A549 treated with Mapracorat at 1 μM for 4 hours (cell line): ENCODE results near the gene SLC17A9. TPM values are rescaled to one million over a fixed set of nuclear protein-coding genes. Genes with fewer than 3 reads are reported as not detected.

Source experiments
- total RNA-seq: library from RNA; stranded (reverse); fragments of 200-300 nt; extraction: Qiagen RNA extraction; gene quantifications from 5 replicates; pipeline ENCODE4 v1.2.3, GENCODE V29; 2022

The SLC17A9 gene
- 0.06 to 0.18 TPM (median 0.09 TPM) in 3 of 5 replicates, not detected in the others for total RNA-seq

GRCh38 chr20:62952373-62952967 is at the start of gene SLC17A9:
TSS of gene SLC17A9 (plus strand) at chr20:62952709. CDS start at chr20:62952831, 122 bp downstream.

GRCh38 chr20:62926229-62927127 is 26.0 kb upstream of the SLC17A9 start, which contains the start of gene DIDO1:
TSS of gene DIDO1 (minus strand) at chr20:62926505.

GRCh38 chr20:62938105-62938888 is 14.2 kb upstream of the SLC17A9 start, which contains the start of gene GID8:
TSS of gene GID8 (plus strand) at chr20:62938147. CDS start at chr20:62941503, 3,356 bp downstream.

GRCh38 chr20:63006540-63007359 is 54.2 kb downstream of the SLC17A9 start, which contains the start of gene BHLHE23:
TSS of gene BHLHE23 (minus strand) at chr20:63006964. CDS start at chr20:63006774, 190 bp downstream.

Other genes starting within 250 kb of the SLC17A9 start
- gene NTSR1, start 243.9 kb upstream of the SLC17A9 start, total RNA-seq: 0.07 to 0.18 TPM (median 0.09 TPM) in 5 replicates
- 20.5 to 24.3 TPM (median 24.1 TPM) in 5 replicates for gene MRGBP, start 156.2 kb upstream of the SLC17A9 start, total RNA-seq
- gene OGFR, start 147.9 kb upstream of the SLC17A9 start, total RNA-seq: 37.9 to 48.9 TPM (median 45.2 TPM) in 5 replicates
- gene COL9A3, start 135.7 kb upstream of the SLC17A9 start, total RNA-seq: 0.33 to 0.96 TPM (median 0.66 TPM) in 5 replicates
- 3.4 to 5.0 TPM (median 4.7 TPM) in 5 replicates for gene TCFL5, start 90.9 kb upstream of the SLC17A9 start, total RNA-seq
- gene DIDO1, start 26.2 kb upstream of the SLC17A9 start, total RNA-seq: 18.3 to 25.7 TPM (median 24.9 TPM) in 5 replicates
- gene GID8, start 14.6 kb upstream of the SLC17A9 start, total RNA-seq: 20.2 to 22.5 TPM (median 21.2 TPM) in 5 replicates
- not detected in 5 replicates for gene BHLHE23, start 54.3 kb downstream of the SLC17A9 start, total RNA-seq